Right atrium auricular region (tissue), 2 donors: ENCODE measurements around the gene TLR10. TPM values are rescaled to one million over a fixed set of nuclear protein-coding genes. Genes with fewer than 3 reads are reported as not detected.

Source experiments
- DNase-seq: peaks from one replicate; pipeline ENCODE4 v3.0.0-alpha.2; 2019; ENCODE audit warnings: low spot score
- H3K27ac ChIP-seq, 2 donors: fragments of 200-600 bp; sonication (generic); 1 replicate in 1 of 2; 2 replicates in 1 of 2; pipeline ENCODE4 v1.5.1; 2016 to 2019
- H3K27me3 ChIP-seq, 2 donors: fragments of 200-600 bp; sonication (generic); one replicate each; pipeline versions ENCODE4 v1.5.1 to v1.6.0; 2017 to 2019
- H3K36me3 ChIP-seq: fragments of 200-600 bp; sonication (generic); one replicate; pipeline ENCODE4 v1.5.1; 2016
- H3K4me1 ChIP-seq, 2 donors: fragments of 200-600 bp; sonication (generic); one replicate each; pipeline versions ENCODE4 v1.5.1 to v1.6.0; 2017 to 2019
- H3K4me3 ChIP-seq, 2 donors: fragments of 200-600 bp; sonication (generic); 1 replicate in 1 of 2; 2 replicates in 1 of 2; pipeline ENCODE4 v1.5.1; 2017 to 2019; ENCODE audit warnings: mild to moderate bottlenecking in 1 of 2, moderate library complexity in 1 of 2
- H3K9me3 ChIP-seq, 2 donors: fragments of 200-600 bp; sonication (generic); one replicate each; pipeline ENCODE4 v1.5.1; 2019
- total RNA-seq, 2 donors: library from RNA; depleted of rRNA; stranded (reverse); fragments of >200 nt; gene quantifications; one replicate each; pipeline ENCODE4 v1.1.0, GENCODE V29; 2016
- TF ChIP-seq, protein P1 (sequence below), 2 donors: fragments of 200-600 bp; sonication (generic); IDR thresholded peaks; one replicate each; pipeline ENCODE4 v1.5.1; 2019; ENCODE audit warnings: antibody characterized with exemption in 2 of 2

TLR10 gene
- total RNA-seq, 2 donors from 2014 or later = 0.08 TPM; not detected in 1

DNA sequence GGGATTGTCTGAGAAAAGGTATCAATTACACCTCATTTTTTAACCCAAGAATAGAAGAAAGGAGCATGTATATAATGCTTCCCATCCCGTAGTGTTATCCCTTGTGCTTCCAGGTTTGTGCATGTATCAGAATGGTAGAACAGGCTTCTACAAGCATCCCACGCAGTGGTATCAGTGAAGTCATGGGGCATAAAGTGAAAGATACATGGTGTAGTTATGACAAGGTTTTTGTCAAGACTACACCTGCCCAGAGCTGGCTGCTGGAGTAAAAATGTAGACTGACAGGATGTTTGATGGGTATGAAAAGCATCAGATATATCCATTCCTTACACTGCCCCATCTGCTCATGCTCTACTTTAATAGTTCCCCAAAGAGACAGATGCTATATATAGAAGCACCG lies 12.3 kb upstream of the TLR10 start:
- H3K36me3 ChIP-seq = peaks cover 21% of the 10 kb centered on the region
- H3K4me3 ChIP-seq = no peak overlapping the region
- TF ChIP-seq, protein P1, sequence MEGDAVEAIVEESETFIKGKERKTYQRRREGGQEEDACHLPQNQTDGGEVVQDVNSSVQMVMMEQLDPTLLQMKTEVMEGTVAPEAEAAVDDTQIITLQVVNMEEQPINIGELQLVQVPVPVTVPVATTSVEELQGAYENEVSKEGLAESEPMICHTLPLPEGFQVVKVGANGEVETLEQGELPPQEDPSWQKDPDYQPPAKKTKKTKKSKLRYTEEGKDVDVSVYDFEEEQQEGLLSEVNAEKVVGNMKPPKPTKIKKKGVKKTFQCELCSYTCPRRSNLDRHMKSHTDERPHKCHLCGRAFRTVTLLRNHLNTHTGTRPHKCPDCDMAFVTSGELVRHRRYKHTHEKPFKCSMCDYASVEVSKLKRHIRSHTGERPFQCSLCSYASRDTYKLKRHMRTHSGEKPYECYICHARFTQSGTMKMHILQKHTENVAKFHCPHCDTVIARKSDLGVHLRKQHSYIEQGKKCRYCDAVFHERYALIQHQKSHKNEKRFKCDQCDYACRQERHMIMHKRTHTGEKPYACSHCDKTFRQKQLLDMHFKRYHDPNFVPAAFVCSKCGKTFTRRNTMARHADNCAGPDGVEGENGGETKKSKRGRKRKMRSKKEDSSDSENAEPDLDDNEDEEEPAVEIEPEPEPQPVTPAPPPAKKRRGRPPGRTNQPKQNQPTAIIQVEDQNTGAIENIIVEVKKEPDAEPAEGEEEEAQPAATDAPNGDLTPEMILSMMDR (IDR thresholded peaks at IDR 0.05) = no peak
- H3K4me1 ChIP-seq = no peaks in the 10 kb centered on the region
- H3K9me3 ChIP-seq = peaks cover 0 to 16% of the 10 kb centered on the region in 2 donors
- H3K27ac ChIP-seq = no peak overlapping the region
- no peak for DNase-seq
- no peaks in the 10 kb centered on the region for H3K27me3 ChIP-seq

DNA sequence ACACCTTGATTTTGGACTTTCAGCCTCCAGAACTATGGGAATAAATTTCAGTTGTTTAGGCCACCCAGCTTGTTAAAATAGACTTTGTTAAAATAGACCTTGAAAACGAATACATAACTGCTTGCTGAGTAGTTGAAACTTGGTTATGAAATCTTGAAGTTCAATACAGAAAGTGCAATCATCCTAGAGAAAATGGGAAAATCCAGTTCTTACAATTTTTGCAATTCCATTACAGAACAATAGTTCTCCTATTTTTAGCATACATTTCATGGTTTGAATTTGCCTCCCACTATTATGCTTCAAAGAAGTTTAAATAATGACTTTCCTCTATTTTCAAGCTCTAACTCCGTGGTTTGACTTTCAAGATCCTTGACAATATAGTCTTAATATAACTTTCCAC lies 11.3 kb upstream of the TLR10 start:
- H3K4me3 ChIP-seq = no peak overlapping the region
- H3K27ac ChIP-seq = no peak overlapping the region
- peaks cover 0 to 12% of the 10 kb centered on the region in 2 donors for H3K9me3 ChIP-seq
- peaks cover 12% of the 10 kb centered on the region for H3K36me3 ChIP-seq
- DNase-seq = no peak
- TF ChIP-seq, protein P1 (IDR thresholded peaks at IDR 0.05) = no peak
- no peaks in the 10 kb centered on the region for H3K27me3 ChIP-seq
- H3K4me1 ChIP-seq = no peaks in the 10 kb centered on the region

DNA sequence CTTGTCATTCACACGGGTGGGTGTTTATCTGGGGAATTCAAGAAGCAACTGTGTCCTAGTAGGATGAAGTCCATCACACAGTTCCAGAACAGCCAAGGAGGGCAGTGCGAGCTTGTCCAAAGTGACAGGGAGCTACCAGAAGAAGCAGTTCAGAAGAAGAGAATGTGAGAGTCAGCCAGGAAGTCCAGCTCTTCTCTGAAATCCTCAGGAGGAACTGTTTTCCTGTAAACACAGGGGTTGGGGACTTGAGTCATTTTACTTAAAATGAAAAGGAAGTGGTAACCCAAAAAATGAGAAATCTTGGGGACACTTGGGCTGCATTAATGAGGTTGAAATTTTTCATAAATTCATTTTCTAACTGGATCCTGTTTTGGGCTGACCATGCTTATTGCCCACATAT lies 8.2 kb upstream of the TLR10 start:
- H3K4me3 ChIP-seq = no peak overlapping the region
- no peaks in the 10 kb centered on the region for H3K27me3 ChIP-seq
- H3K4me1 ChIP-seq = no peaks in the 10 kb centered on the region
- H3K27ac ChIP-seq = no peak overlapping the region
- no peak for DNase-seq
- no peaks in the 10 kb centered on the region for H3K9me3 ChIP-seq
- no peaks in the 10 kb centered on the region for H3K36me3 ChIP-seq
- TF ChIP-seq, protein P1 (IDR thresholded peaks at IDR 0.05) = no peak

DNA sequence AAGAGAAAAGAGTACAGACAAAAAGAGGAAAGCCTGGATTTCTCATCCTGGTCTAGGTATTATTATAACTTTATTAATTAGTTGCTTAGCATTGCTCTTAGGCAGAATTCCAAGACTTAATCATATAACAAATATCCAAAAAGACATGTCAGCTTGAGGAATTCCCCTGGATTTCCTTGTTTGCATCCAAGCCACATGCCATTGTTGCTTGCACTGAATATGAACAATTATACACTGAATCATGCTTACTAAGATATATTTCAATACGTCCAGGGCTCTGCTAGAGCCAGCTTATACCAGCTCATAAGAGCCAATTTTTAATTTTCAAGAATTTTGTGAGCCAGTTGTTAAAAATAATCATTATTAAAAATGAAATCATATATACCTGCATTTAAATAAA lies 5.5 kb upstream of the TLR10 start:
- no peak overlapping the region for H3K27ac ChIP-seq

DNA sequence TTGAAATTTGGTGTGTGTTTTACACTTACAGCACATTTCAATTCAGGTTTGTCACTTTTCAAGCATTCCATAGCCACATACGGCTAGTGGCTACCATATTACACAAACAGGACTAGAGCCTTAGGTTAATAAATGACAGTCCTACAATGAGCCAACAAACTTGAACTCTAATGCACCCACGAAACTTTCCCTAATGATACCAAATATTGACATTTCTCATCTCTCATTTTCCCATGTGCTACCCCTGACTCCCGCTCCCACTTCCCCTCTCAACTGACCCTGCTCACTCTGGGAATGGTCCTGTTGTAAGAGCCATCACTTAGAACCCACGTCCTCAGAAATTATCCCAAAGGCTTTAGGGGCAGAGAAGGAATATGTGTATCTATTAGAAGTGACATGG lies 4.9 kb upstream of the TLR10 start:
- H3K36me3 ChIP-seq = no peaks in the 10 kb centered on the region

More for the DNA sequence above, 5.5 kb upstream of the TLR10 start:
- no peak for DNase-seq
- no peaks in the 10 kb centered on the region for H3K36me3 ChIP-seq
- H3K9me3 ChIP-seq = no peaks in the 10 kb centered on the region
- no peaks in the 10 kb centered on the region for H3K4me1 ChIP-seq
- no peaks in the 10 kb centered on the region for H3K27me3 ChIP-seq
- TF ChIP-seq, protein P1 (IDR thresholded peaks at IDR 0.05) = no peak
- no peak overlapping the region for H3K4me3 ChIP-seq

More for the DNA sequence above, 4.9 kb upstream of the TLR10 start:
- TF ChIP-seq, protein P1 (IDR thresholded peaks at IDR 0.05) = no peak
- H3K4me1 ChIP-seq = no peaks in the 10 kb centered on the region
- no peaks in the 10 kb centered on the region for H3K9me3 ChIP-seq
- DNase-seq = no peak
- no peak overlapping the region for H3K4me3 ChIP-seq
- H3K27me3 ChIP-seq = no peaks in the 10 kb centered on the region
- H3K27ac ChIP-seq = no peak overlapping the region
